GM12878 (cell line): Measurements from ENCODE around the gene NPL. TPM values are rescaled to one million over a fixed set of nuclear protein-coding genes. Genes with fewer than 3 reads are reported as not detected.

Experiments
- BRCA1 ChIP-seq: IDR thresholded peaks from 2 replicates; pipeline ENCODE4 v1.6.1; 2011; ENCODE audit warnings: low read depth, low read length, improper control_type of control experiment
- CREB1 ChIP-seq: IDR thresholded peaks from 2 replicates; pipeline ENCODE4 v1.6.1; 2012; ENCODE audit warnings: low read depth, mild to moderate bottlenecking, inconsistent platforms
- GATAD2B ChIP-seq: fragments of 450-650 bp; conservative IDR thresholded peaks from 2 replicates; pipeline ENCODE4 v1.6.1; 2017; ENCODE audit warnings: low read depth, mild to moderate bottlenecking, moderate library complexity
- IRF4 ChIP-seq: IDR thresholded peaks from 2 replicates; pipeline ENCODE4 v1.6.1; 2011; ENCODE audit warnings: low read depth, low read length
- KAT2A ChIP-seq: conservative IDR thresholded peaks from 2 replicates; pipeline ENCODE4 v1.6.1; 2011; ENCODE audit warnings: low read depth, low read length; ENCODE audit not compliant: control insufficient read depth
- RCOR1 ChIP-seq: conservative IDR thresholded peaks from 2 replicates; pipeline ENCODE4 v1.6.1; 2012; ENCODE audit warnings: low read depth, low read length, improper control_type of control experiment
- SP1 ChIP-seq: IDR thresholded peaks from one replicate; pipeline ENCODE4 v1.6.1; 2011; ENCODE audit warnings: low read depth, low read length
- YY1 ChIP-seq: IDR thresholded peaks from 2 replicates; pipeline ENCODE4 v1.6.1; 2011; ENCODE audit warnings: low read depth, mild to moderate bottlenecking, low read length
- ZNF622 ChIP-seq: fragments of 450-650 bp; IDR thresholded peaks from 2 replicates; pipeline ENCODE4 v1.6.1; 2017; ENCODE audit warnings: mild to moderate bottlenecking, inconsistent platforms
- polyA plus RNA-seq, 11 experiments: library from polyadenylated mRNA; depleted of rRNA in 4 of 11; unstranded in 6 of 11; stranded (reverse) in 5 of 11; fragments of >200 nt; fragmentation: Nextera tagmentation in 4 of 11; fragmentation: Illumina TruSeq in 1 of 11; extraction: Ambion mirVana in 4 of 11; extraction: Trizol in 1 of 11; gene quantifications; 1 replicate in 1 of 11; 2 replicates in 10 of 11; pipeline versions ENCODE4 v1.2.1 to v1.2.3, GENCODE V29; 2011 to 2016; ENCODE audit warnings: inconsistent platforms in 2 of 11, missing spikeins in 2 of 11, low read depth in 1 of 11
- total RNA-seq, 4 experiments: library from RNA; depleted of rRNA in 3 of 4; stranded (reverse); fragments of >200 nt in 3 of 4; fragmentation: Illumina TruSeq in 1 of 4; extraction: Trizol in 1 of 4; gene quantifications; 2 replicates each; pipeline versions ENCODE4 v1.2.1 to v1.2.3, GENCODE V29; 2013 to 2021
- TF ChIP-seq, protein P1 (sequence below): fragments of 450-650 bp; IDR thresholded peaks from 2 replicates; pipeline ENCODE4 v1.6.1; 2018; ENCODE audit warnings: borderline replicate concordance, mild to moderate bottlenecking; ENCODE audit not compliant: partially characterized antibody
- TF ChIP-seq, protein P2 (sequence below): IDR thresholded peaks from 2 replicates; pipeline ENCODE4 v1.6.1; 2012; ENCODE audit warnings: low read length, inconsistent platforms
- TF ChIP-seq, protein P3 (sequence below): fragments of 450-650 bp; IDR thresholded peaks from 2 replicates; pipeline ENCODE4 v1.6.1; 2017; ENCODE audit warnings: antibody characterized with exemption, mild to moderate bottlenecking, moderate library complexity
- TF ChIP-seq, protein P4 (sequence below): fragments of 450-650 bp; conservative IDR thresholded peaks from 2 replicates; pipeline ENCODE4 v1.6.1; 2017; ENCODE audit warnings: mild to moderate bottlenecking, moderate library complexity
- TF ChIP-seq, protein P5 (sequence below), 3 experiments: IDR thresholded peaks in 2 of 3; conservative IDR thresholded peaks in 1 of 3; 2 replicates each; pipeline ENCODE4 v1.5.1; 2011; ENCODE audit warnings: low read depth in 3 of 3, low read length in 3 of 3, mild to moderate bottlenecking in 3 of 3, control low read depth in 2 of 3, moderate library complexity in 2 of 3, inconsistent platforms in 1 of 3, mixed read lengths in 1 of 3; ENCODE audit not compliant: control insufficient read depth in 2 of 3, insufficient read depth in 1 of 3; ENCODE audit errors: extremely low read depth in 1 of 3
- TF ChIP-seq, protein P6 (sequence below): fragments of 450-650 bp; IDR thresholded peaks from 2 replicates; pipeline ENCODE4 v1.6.1; 2018; ENCODE audit warnings: mild to moderate bottlenecking, low read depth, moderate library complexity; ENCODE audit not compliant: partially characterized antibody

NPL gene
- total and polyA plus RNA-seq, 10 of the 15 experiments (the other 5 are each of a cell fraction or from before 2014, with no cell fraction given) = 5.3 to 19.2 (median 10.0) TPM

DNA sequence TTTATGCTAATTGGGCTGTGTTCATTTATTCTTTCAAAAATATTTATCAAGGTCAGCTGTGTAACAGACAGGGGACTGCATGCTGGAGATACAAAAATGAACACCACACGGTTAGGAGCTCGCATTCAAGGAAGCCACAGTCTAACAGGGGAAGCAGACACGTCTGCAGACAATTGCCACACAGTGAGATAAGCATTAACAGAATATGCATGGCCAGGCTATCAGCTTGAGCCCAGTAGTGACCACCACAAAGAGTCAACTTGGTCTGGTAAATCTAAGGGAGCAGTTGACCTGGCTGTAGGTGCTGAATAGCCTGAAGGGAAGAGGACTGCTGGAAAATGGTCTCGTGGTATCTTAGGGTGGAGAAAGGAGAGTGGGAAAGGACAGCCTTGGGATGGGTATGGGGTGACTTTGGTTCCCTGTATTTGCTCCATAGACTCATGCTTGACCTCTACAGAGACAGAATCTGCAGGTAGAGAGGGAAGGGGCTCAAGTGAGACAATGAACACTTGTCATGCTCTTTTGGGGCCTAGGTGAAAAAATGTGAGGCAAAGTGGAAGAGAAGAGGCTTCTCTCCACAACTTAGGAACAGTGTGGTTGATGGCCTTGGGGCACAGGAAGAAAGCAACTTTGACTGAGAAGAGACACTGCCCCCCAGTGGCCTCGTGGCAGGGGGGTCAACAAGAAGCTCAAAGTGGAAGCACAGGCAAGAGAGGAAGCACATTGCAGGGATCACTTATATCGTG is 7.6 kb upstream of the NPL start (continued):
- TF ChIP-seq, protein P1, sequence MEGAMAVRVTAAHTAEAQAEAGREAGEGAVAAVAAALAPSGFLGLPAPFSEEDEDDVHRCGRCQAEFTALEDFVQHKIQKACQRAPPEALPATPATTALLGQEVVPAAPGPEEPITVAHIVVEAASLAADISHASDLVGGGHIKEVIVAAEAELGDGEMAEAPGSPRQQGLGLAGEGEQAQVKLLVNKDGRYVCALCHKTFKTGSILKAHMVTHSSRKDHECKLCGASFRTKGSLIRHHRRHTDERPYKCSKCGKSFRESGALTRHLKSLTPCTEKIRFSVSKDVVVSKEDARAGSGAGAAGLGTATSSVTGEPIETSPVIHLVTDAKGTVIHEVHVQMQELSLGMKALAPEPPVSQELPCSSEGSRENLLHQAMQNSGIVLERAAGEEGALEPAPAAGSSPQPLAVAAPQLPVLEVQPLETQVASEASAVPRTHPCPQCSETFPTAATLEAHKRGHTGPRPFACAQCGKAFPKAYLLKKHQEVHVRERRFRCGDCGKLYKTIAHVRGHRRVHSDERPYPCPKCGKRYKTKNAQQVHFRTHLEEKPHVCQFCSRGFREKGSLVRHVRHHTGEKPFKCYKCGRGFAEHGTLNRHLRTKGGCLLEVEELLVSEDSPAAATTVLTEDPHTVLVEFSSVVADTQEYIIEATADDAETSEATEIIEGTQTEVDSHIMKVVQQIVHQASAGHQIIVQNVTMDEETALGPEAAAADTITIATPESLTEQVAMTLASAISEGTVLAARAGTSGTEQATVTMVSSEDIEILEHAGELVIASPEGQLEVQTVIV = no peak
- TF ChIP-seq, protein P2, sequence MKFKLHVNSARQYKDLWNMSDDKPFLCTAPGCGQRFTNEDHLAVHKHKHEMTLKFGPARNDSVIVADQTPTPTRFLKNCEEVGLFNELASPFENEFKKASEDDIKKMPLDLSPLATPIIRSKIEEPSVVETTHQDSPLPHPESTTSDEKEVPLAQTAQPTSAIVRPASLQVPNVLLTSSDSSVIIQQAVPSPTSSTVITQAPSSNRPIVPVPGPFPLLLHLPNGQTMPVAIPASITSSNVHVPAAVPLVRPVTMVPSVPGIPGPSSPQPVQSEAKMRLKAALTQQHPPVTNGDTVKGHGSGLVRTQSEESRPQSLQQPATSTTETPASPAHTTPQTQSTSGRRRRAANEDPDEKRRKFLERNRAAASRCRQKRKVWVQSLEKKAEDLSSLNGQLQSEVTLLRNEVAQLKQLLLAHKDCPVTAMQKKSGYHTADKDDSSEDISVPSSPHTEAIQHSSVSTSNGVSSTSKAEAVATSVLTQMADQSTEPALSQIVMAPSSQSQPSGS = no peak
- TF ChIP-seq, protein P3, sequence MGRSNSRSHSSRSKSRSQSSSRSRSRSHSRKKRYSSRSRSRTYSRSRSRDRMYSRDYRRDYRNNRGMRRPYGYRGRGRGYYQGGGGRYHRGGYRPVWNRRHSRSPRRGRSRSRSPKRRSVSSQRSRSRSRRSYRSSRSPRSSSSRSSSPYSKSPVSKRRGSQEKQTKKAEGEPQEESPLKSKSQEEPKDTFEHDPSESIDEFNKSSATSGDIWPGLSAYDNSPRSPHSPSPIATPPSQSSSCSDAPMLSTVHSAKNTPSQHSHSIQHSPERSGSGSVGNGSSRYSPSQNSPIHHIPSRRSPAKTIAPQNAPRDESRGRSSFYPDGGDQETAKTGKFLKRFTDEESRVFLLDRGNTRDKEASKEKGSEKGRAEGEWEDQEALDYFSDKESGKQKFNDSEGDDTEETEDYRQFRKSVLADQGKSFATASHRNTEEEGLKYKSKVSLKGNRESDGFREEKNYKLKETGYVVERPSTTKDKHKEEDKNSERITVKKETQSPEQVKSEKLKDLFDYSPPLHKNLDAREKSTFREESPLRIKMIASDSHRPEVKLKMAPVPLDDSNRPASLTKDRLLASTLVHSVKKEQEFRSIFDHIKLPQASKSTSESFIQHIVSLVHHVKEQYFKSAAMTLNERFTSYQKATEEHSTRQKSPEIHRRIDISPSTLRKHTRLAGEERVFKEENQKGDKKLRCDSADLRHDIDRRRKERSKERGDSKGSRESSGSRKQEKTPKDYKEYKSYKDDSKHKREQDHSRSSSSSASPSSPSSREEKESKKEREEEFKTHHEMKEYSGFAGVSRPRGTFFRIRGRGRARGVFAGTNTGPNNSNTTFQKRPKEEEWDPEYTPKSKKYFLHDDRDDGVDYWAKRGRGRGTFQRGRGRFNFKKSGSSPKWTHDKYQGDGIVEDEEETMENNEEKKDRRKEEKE = no peak
- TF ChIP-seq CREB1 = no peak
- TF ChIP-seq SP1 = no peak
- TF ChIP-seq IRF4 = no peak
- TF ChIP-seq ZNF622 = no peak
- TF ChIP-seq, protein P4, sequence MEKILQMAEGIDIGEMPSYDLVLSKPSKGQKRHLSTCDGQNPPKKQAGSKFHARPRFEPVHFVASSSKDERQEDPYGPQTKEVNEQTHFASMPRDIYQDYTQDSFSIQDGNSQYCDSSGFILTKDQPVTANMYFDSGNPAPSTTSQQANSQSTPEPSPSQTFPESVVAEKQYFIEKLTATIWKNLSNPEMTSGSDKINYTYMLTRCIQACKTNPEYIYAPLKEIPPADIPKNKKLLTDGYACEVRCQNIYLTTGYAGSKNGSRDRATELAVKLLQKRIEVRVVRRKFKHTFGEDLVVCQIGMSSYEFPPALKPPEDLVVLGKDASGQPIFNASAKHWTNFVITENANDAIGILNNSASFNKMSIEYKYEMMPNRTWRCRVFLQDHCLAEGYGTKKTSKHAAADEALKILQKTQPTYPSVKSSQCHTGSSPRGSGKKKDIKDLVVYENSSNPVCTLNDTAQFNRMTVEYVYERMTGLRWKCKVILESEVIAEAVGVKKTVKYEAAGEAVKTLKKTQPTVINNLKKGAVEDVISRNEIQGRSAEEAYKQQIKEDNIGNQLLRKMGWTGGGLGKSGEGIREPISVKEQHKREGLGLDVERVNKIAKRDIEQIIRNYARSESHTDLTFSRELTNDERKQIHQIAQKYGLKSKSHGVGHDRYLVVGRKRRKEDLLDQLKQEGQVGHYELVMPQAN = no peak
- TF ChIP-seq, protein P5, sequence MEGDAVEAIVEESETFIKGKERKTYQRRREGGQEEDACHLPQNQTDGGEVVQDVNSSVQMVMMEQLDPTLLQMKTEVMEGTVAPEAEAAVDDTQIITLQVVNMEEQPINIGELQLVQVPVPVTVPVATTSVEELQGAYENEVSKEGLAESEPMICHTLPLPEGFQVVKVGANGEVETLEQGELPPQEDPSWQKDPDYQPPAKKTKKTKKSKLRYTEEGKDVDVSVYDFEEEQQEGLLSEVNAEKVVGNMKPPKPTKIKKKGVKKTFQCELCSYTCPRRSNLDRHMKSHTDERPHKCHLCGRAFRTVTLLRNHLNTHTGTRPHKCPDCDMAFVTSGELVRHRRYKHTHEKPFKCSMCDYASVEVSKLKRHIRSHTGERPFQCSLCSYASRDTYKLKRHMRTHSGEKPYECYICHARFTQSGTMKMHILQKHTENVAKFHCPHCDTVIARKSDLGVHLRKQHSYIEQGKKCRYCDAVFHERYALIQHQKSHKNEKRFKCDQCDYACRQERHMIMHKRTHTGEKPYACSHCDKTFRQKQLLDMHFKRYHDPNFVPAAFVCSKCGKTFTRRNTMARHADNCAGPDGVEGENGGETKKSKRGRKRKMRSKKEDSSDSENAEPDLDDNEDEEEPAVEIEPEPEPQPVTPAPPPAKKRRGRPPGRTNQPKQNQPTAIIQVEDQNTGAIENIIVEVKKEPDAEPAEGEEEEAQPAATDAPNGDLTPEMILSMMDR (IDR thresholded peaks at IDR 0.05 in 2 of 3, conservative IDR thresholded peaks at IDR 0.05 in 1 of 3; ENCODE audit: control insufficient read depth in 2 of 3, extremely low read depth in 1 of 3, insufficient read depth in 1 of 3, low read depth in 3 of 3, low read length in 3 of 3) = peak; percentile 83 to 95 (median 89)
- TF ChIP-seq RCOR1 = no peak
- TF ChIP-seq YY1 = peak; percentile 66; the same call in 1 of the 2 replicates
- TF ChIP-seq, protein P6, sequence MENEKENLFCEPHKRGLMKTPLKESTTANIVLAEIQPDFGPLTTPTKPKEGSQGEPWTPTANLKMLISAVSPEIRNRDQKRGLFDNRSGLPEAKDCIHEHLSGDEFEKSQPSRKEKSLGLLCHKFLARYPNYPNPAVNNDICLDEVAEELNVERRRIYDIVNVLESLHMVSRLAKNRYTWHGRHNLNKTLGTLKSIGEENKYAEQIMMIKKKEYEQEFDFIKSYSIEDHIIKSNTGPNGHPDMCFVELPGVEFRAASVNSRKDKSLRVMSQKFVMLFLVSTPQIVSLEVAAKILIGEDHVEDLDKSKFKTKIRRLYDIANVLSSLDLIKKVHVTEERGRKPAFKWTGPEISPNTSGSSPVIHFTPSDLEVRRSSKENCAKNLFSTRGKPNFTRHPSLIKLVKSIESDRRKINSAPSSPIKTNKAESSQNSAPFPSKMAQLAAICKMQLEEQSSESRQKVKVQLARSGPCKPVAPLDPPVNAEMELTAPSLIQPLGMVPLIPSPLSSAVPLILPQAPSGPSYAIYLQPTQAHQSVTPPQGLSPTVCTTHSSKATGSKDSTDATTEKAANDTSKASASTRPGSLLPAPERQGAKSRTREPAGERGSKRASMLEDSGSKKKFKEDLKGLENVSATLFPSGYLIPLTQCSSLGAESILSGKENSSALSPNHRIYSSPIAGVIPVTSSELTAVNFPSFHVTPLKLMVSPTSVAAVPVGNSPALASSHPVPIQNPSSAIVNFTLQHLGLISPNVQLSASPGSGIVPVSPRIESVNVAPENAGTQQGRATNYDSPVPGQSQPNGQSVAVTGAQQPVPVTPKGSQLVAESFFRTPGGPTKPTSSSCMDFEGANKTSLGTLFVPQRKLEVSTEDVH = no peak
- 0 out of 2 replicates have a peak, but pooled peaks have one; percentile 25 for TF ChIP-seq GATAD2B
- no peak for TF ChIP-seq KAT2A
- TF ChIP-seq BRCA1 = no peak
